Measurements from ENCODE around the gene UNC13B. TPM values are rescaled to one million over a fixed set of nuclear protein-coding genes. Genes with fewer than 3 reads are reported as not detected.
"Not testable (repeated sequence)": the region's sequence is repeated elsewhere in the genome, so short reads cannot be mapped to it uniquely, and the experiment has no call there.

UNC13B gene
- total RNA-seq, 5 donors from 2014 or later (not counting 1 experiment from before 2014, with no cell fraction given), result 0.45 to 1.2 (median 0.72) TPM

GRCh38 chr9:35136866-35137265, 24.9 kb upstream of the UNC13B start:
- Mint-ChIP-seq H3K36me3 (no peaks in the 10 kb centered on the region), H3K27me3 (peaks cover 0 to 2% of the 10 kb centered on the region in 2 donors), H3K27ac (no peak overlapping the region), H3K9me3 (peaks cover 2 to 8% (median 3%) of the 10 kb centered on the region in 3 donors), H3K4me1 (no peaks in the 10 kb centered on the region), H3K4me3 (no peak overlapping the region)
- Histone ChIP-seq H3K4me3 (ENCODE audit: control insufficient read depth in 1 of 2, extremely low read depth in 1 of 2, low read length in 1 of 2) (no peak overlapping the region), H3K9me3 (no peaks in the 10 kb centered on the region), H3K36me3 (ENCODE audit: control insufficient read depth in 2 of 2, extremely low read depth in 1 of 2, insufficient read depth in 1 of 2, low read length in 1 of 2) (no peaks in the 10 kb centered on the region), H3K4me1 (ENCODE audit: control insufficient read depth in 1 of 2, extremely low read depth in 1 of 2, insufficient read depth in 2 of 2, low read length in 2 of 2) (no peaks in the 10 kb centered on the region), H3K27me3 (replicated peaks in 1 of 2; ENCODE audit: control insufficient read depth in 2 of 2, extremely low read depth in 1 of 2, insufficient read depth in 2 of 2, low read length in 1 of 2) (peaks cover 0 to 18% of the 10 kb centered on the region in 2 experiments), H3K27ac (ENCODE audit: low read length) (no peak overlapping the region)
- 90% methylated on average over 5 of the region's 8 CpGs for WGBS (ENCODE audit: insufficient coverage)
- POLR2A ChIA-PET, result interaction anchor here in 1 of 2 donors (0.6 kb wide), 1 partner anchor 67 kb away, joined by 4 read pairs; no protein-coding TSS in a partner anchor
- DNase-seq (no peak), ATAC-seq (replicated peaks in 1 of 4) (no peak)
- CTCF ChIA-PET, result no interaction called here

DNA sequence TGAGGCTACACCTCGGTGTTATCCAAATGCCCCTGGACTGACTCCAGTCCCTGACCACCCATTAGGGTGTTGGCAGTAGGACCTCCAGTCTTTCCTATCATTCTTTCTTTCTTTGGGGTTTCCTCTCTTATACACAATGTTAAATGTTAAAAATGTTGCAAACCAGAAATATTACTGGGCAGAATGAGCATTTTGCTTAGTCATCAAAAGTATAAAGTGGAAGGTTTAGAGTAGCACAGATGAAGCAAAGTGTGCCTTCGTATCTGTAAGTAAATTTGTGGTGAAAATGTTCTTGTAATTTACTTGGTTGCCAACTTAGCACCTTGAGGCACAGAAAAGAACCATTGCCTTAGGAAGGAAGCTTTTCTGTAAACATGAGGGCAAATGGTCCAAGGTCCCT, 21.7 kb upstream of the UNC13B start:
- Histone ChIP-seq H3K9me3 (no peaks in the 10 kb centered on the region), H3K4me1 (ENCODE audit: control insufficient read depth in 1 of 2, extremely low read depth in 1 of 2, insufficient read depth in 2 of 2, low read length in 2 of 2) (no peaks in the 10 kb centered on the region), H3K36me3 (ENCODE audit: control insufficient read depth in 2 of 2, extremely low read depth in 1 of 2, insufficient read depth in 1 of 2, low read length in 1 of 2) (no peaks in the 10 kb centered on the region), H3K4me3 (ENCODE audit: control insufficient read depth in 1 of 2, extremely low read depth in 1 of 2, low read length in 1 of 2) (no peak overlapping the region), H3K27ac (ENCODE audit: low read length) (no peak overlapping the region), H3K27me3 (replicated peaks in 1 of 2; ENCODE audit: control insufficient read depth in 2 of 2, extremely low read depth in 1 of 2, insufficient read depth in 2 of 2, low read length in 1 of 2) (peaks cover 0 to 21% of the 10 kb centered on the region in 2 experiments)
- ATAC-seq (replicated peaks in 1 of 4) (no peak), DNase-seq (no peak)
- H3K27me3 Mint-ChIP-seq, result peaks cover 0 to 11% of the 10 kb centered on the region in 2 donors
- peaks cover 3 to 19% (median 6%) of the 10 kb centered on the region in 3 donors for H3K9me3 Mint-ChIP-seq
- no peak overlapping the region for H3K4me3 Mint-ChIP-seq
- WGBS (ENCODE audit: insufficient coverage), result 50% methylated on average over 1 of the region's 2 CpGs
- H3K27ac Mint-ChIP-seq, result no peak overlapping the region
- no peaks in the 10 kb centered on the region for H3K4me1 Mint-ChIP-seq
- ChIA-PET POLR2A (no interaction called here), CTCF (no interaction called here)
- no peaks in the 10 kb centered on the region for H3K36me3 Mint-ChIP-seq

- no peaks in the 10 kb centered on the region for H3K4me1 Mint-ChIP-seq
- H3K9me3 Mint-ChIP-seq, result peaks cover 3 to 25% (median 11%) of the 10 kb centered on the region in 3 donors
- no peak for DNase-seq
- no peak overlapping the region for H3K4me3 Mint-ChIP-seq
- Histone ChIP-seq H3K4me3 (ENCODE audit: control insufficient read depth in 1 of 2, extremely low read depth in 1 of 2, low read length in 1 of 2) (no peak overlapping the region), H3K27ac (ENCODE audit: low read length) (no peak overlapping the region), H3K36me3 (ENCODE audit: control insufficient read depth in 2 of 2, extremely low read depth in 1 of 2, insufficient read depth in 1 of 2, low read length in 1 of 2) (no peaks in the 10 kb centered on the region), H3K9me3 (no peaks in the 10 kb centered on the region), H3K4me1 (ENCODE audit: control insufficient read depth in 1 of 2, extremely low read depth in 1 of 2, insufficient read depth in 2 of 2, low read length in 2 of 2) (no peaks in the 10 kb centered on the region), H3K27me3 (replicated peaks in 1 of 2; ENCODE audit: control insufficient read depth in 2 of 2, extremely low read depth in 1 of 2, insufficient read depth in 2 of 2, low read length in 1 of 2) (peaks cover 0 to 21% of the 10 kb centered on the region in 2 experiments)
- no peak for ATAC-seq (replicated peaks in 1 of 4)
- ChIA-PET POLR2A (no interaction called here), CTCF (no interaction called here)
- no peak overlapping the region for H3K27ac Mint-ChIP-seq
- H3K27me3 Mint-ChIP-seq, result peaks cover 0 to 11% of the 10 kb centered on the region in 2 donors
- H3K36me3 Mint-ChIP-seq, result no peaks in the 10 kb centered on the region
- 83% methylated on average over 3 of the region's 5 CpGs for WGBS (ENCODE audit: insufficient coverage)
These were observed 19.8 kb upstream of the UNC13B start for GRCh38 chr9:35142037-35142436.

DNA sequence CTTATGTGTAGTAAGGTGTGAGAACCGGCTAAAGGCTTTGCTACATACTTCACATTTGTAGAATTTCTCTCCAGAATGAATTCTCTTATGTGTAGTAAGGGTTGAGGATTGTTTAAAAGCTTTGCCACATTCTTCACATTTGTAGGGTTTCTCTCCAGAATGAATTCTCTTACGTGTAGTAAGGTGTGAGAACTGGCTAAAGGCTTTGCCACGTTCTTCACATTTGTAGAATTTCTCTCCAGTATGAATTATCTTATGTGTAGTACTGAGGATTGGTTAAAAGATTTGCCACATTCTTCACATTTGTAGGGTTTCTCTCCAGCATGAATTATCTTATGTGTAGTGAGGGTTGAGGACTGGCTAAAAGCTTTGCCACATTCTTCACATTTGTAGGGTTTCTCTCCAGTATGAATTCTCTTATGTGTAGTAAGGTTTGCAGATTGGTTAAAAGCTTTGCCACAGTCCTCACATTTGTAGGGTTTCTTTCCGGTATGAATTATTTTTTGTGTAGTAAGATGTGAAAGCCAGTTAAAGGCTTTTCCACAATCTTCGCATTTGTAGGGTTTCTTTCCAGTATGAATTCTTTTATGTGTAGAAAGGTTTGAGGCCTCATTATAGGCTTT, 13.8 kb upstream of the UNC13B start:
- H3K9me3 ChIP-seq; H3K27me3 Mint-ChIP-seq; H3K36me3 Mint-ChIP-seq; H3K27ac Mint-ChIP-seq; H3K4me3 ChIP-seq (ENCODE audit: control insufficient read depth in 1 of 2, extremely low read depth in 1 of 2, low read length in 1 of 2); H3K4me1 ChIP-seq (ENCODE audit: control insufficient read depth in 1 of 2, extremely low read depth in 1 of 2, insufficient read depth in 2 of 2, low read length in 2 of 2); H3K27ac ChIP-seq (ENCODE audit: low read length); CTCF ChIA-PET; H3K36me3 ChIP-seq (ENCODE audit: control insufficient read depth in 2 of 2, extremely low read depth in 1 of 2, insufficient read depth in 1 of 2, low read length in 1 of 2); ATAC-seq (replicated peaks in 1 of 4); H3K4me1 Mint-ChIP-seq; POLR2A ChIA-PET; H3K4me3 Mint-ChIP-seq; DNase-seq: not testable (repeated sequence)
- peaks cover 17 to 37% (median 31%) of the 10 kb centered on the region in 3 donors for H3K9me3 Mint-ChIP-seq
- peaks cover 0 to 11% of the 10 kb centered on the region in 2 experiments for H3K27me3 ChIP-seq (replicated peaks in 1 of 2; ENCODE audit: control insufficient read depth in 2 of 2, extremely low read depth in 1 of 2, insufficient read depth in 2 of 2, low read length in 1 of 2)
- no CpG with 5 or more reads among the region's 5 CpGs for WGBS (ENCODE audit: insufficient coverage)

- 100% methylated on average over 4 of the region's 9 CpGs for WGBS (ENCODE audit: insufficient coverage)
- H3K4me3 ChIP-seq (ENCODE audit: control insufficient read depth in 1 of 2, extremely low read depth in 1 of 2, low read length in 1 of 2), result no peak overlapping the region
- no peaks in the 10 kb centered on the region for H3K36me3 ChIP-seq (ENCODE audit: control insufficient read depth in 2 of 2, extremely low read depth in 1 of 2, insufficient read depth in 1 of 2, low read length in 1 of 2)
- no peaks in the 10 kb centered on the region for H3K9me3 ChIP-seq
- no peak for DNase-seq
- no peaks in the 10 kb centered on the region for H3K4me1 ChIP-seq (ENCODE audit: control insufficient read depth in 1 of 2, extremely low read depth in 1 of 2, insufficient read depth in 2 of 2, low read length in 2 of 2)
- H3K9me3 Mint-ChIP-seq, result peaks cover 12 to 20% (median 17%) of the 10 kb centered on the region in 3 donors
- ATAC-seq (replicated peaks in 1 of 4), result no peak
- peaks cover 0 to 5% of the 10 kb centered on the region in 2 donors for H3K27me3 Mint-ChIP-seq
- POLR2A ChIA-PET, result interaction anchor here in 1 of 2 donors (0.6 kb wide), 2 partner anchors 275 to 941 kb away, joined by 3 to 5 read pairs; no protein-coding TSS in a partner anchor
- H3K27ac ChIP-seq (ENCODE audit: low read length), result no peak overlapping the region
- H3K4me1 Mint-ChIP-seq, result no peaks in the 10 kb centered on the region
- no peak overlapping the region for H3K4me3 Mint-ChIP-seq
- H3K27ac Mint-ChIP-seq, result no peak overlapping the region
- CTCF ChIA-PET, result interaction anchor here in 1 of 2 donors (0.6 to 0.7 kb wide), 2 partner anchors 84 to 1308 kb away, joined by 3 to 6 read pairs; no protein-coding TSS in a partner anchor
- H3K27me3 ChIP-seq (replicated peaks in 1 of 2; ENCODE audit: control insufficient read depth in 2 of 2, extremely low read depth in 1 of 2, insufficient read depth in 2 of 2, low read length in 1 of 2), result peaks cover 0 to 11% of the 10 kb centered on the region in 2 experiments
- no peaks in the 10 kb centered on the region for H3K36me3 Mint-ChIP-seq
These were observed 8.9 kb upstream of the UNC13B start for GRCh38 chr9:35152926-35153325.

- DNase-seq (no peak), ATAC-seq (replicated peaks in 1 of 4) (no peak)
- H3K4me1 Mint-ChIP-seq, result peaks cover 5 to 25% (median 20%) of the 10 kb centered on the region in 3 donors
- H3K36me3 Mint-ChIP-seq, result no peaks in the 10 kb centered on the region
- H3K4me3 Mint-ChIP-seq, result no peak overlapping the region
- no peak overlapping the region for H3K27ac Mint-ChIP-seq
- peaks cover 0 to 7% of the 10 kb centered on the region in 2 experiments for H3K27me3 ChIP-seq (replicated peaks in 1 of 2; ENCODE audit: control insufficient read depth in 2 of 2, extremely low read depth in 1 of 2, insufficient read depth in 2 of 2, low read length in 1 of 2)
- peaks cover 0 to 5% of the 10 kb centered on the region in 2 donors for H3K27me3 Mint-ChIP-seq
- ChIA-PET POLR2A (no interaction called here), CTCF (no interaction called here)
- peaks cover 0 to 10% of the 10 kb centered on the region in 2 experiments for H3K4me1 ChIP-seq (ENCODE audit: control insufficient read depth in 1 of 2, extremely low read depth in 1 of 2, insufficient read depth in 2 of 2, low read length in 2 of 2)
- no peaks in the 10 kb centered on the region for H3K36me3 ChIP-seq (ENCODE audit: control insufficient read depth in 2 of 2, extremely low read depth in 1 of 2, insufficient read depth in 1 of 2, low read length in 1 of 2)
- no peak overlapping the region for H3K27ac ChIP-seq (ENCODE audit: low read length)
- no peaks in the 10 kb centered on the region for H3K9me3 ChIP-seq
- no peak overlapping the region for H3K4me3 ChIP-seq (ENCODE audit: control insufficient read depth in 1 of 2, extremely low read depth in 1 of 2, low read length in 1 of 2)
- H3K9me3 Mint-ChIP-seq, result no peaks in the 10 kb centered on the region
These were observed 5.0 kb upstream of the UNC13B start for GRCh38 chr9:35156781-35157180.
